HG02840 (cell line): ENCODE measurements around the gene TM7SF3.
A peak's percentile ranks its signal among the peaks of the same experiment; 100 is the strongest.
"Not testable (repeated sequence)": the region's sequence is repeated elsewhere in the genome, so short reads cannot be mapped to it uniquely, and the experiment has no call there.

Source experiments
- ATAC-seq: cut with Tn5 transposase; IDR thresholded peaks from one replicate; pipeline ENCODE4 v1.9.1; 2021; ENCODE audit warnings: mild to moderate bottlenecking, moderate library complexity, moderate number of reproducible peaks; ENCODE audit not compliant: unreplicated experiment, low FRiP score

The TM7SF3 gene, protein sequence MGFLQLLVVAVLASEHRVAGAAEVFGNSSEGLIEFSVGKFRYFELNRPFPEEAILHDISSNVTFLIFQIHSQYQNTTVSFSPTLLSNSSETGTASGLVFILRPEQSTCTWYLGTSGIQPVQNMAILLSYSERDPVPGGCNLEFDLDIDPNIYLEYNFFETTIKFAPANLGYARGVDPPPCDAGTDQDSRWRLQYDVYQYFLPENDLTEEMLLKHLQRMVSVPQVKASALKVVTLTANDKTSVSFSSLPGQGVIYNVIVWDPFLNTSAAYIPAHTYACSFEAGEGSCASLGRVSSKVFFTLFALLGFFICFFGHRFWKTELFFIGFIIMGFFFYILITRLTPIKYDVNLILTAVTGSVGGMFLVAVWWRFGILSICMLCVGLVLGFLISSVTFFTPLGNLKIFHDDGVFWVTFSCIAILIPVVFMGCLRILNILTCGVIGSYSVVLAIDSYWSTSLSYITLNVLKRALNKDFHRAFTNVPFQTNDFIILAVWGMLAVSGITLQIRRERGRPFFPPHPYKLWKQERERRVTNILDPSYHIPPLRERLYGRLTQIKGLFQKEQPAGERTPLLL

DNA sequence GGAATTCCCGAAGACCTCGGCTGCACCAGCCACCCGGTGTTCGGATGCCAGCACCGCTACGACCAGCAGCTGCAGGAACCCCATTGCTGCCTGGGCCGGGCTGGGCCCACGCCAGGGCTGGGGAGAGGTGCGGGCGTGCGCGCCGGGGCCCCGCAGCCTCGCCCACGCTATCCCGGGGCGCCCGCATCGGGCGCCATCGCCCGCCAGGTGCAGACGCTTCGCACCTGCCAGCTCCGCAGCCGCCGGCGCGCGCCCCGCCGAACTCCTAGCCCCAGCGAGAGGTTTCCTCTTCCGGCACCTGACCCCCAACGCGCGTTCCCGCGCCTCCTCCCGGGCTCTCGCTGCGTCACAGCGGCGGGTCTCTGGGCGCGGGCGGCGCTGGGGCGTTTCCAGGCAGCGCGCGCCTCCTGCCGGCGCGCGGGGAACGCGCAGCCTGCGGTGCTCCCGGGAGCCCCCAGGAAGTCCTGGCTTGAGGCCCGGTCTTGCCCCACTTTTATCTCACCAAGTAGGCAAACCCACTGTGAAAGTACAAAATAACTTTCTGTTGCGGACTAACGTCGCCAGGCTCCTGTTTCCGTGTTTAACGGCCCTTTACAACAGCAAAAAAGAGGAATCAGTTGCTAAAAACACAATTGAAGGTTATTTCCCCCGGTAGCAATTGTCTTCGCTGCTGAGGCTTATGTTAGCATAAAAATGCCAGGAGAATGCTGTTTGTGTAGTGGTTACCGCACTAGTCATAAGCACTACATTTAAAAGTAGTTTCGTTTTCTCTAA lies at the start of gene TM7SF3:
Gene TM7SF3 (minus strand): TSS at position 300 of the 774 bp plus-strand sequence. CDS start 216 bp downstream, at position 84.
- peak; percentile 90 for ATAC-seq

DNA sequence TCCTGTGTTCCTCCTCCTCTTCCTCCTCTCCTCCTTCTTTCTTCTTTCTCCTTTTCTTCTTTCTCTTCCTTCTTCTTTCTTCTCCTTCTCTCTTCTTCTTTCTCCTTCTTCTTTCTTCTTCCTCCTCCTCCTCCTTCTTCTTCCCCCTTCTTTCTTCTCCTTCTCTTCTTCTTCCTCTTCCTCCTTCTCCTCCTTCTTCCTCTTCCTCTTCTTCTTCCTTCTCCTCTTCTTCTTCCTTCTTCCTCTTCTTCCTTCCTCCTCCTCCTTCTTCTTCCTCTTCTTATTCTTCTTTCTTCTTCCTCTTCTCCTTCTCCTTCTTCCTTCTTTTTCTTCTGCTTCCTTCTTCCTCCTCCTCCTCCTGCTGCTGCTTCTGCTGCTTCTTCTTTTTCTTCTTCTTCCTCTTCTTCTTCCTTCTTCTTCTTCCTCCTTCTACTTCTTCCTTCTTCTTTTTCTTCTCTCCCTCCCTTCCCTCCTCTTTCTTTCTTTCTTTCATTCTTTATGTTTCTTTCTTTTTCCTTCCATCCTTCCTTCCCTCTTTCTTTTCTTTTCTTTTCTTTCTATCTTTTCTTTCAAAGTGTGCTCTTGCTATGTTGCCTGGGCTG lies 49.2 kb upstream of the TM7SF3 start:
- ATAC-seq = no peak

DNA sequence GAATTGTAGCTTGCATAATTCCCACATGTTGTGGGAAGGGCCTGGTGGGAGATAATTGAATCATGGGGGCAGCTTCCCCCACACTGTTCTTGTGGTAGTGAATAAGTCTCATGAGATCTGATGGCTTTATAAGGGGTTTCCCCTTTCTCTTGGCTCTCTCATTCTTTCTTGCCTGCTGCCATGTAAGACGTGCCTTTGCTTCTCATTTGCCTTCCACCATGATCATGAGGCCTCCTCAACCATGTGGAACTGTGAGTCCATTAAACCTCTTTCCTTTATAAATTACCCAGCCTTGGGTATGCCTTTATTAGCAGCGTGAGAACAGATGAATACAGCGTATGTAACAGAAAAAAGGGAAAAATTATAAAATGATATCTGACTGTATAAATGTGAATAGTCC lies 47.1 kb upstream of the TM7SF3 start:
- no peak for ATAC-seq

DNA sequence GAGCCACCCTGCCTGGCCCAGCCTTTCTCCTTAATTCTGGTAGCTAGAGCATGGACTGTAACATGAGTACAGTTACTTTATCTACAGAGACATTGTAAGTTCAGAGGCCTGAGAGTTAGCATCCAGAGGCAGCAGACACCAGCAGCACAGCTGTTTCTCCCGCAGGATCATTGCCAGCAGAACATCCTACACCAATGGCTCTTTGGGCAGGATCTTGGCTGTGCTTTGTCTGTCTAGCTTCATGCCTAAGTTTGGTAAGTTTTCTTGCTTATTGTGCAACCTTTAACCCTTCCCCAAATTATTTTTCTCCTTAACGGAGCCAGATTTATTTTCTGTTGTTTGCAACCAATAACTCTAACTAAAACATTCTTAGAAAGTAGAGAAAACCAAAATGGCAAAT lies 46.6 kb upstream of the TM7SF3 start:
- ATAC-seq = no peak

DNA sequence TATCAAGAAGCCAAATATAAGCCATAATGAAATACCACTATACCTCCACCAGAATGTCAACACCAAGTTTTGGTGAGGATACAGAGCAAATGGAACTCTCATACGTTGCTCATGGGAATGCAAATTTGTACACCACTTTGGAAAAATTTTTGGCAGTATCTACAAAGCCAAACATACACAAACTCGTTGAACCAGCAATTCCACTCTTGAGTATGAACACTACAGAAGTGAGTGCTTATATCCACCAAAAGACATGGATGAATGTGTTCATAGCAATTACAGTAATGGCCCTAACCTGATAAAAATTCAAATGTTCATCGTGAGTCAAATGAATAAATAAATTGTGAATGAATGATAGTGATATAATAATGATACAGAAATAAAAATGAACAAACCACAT lies 43.4 kb upstream of the TM7SF3 start:
- ATAC-seq = no peak

DNA sequence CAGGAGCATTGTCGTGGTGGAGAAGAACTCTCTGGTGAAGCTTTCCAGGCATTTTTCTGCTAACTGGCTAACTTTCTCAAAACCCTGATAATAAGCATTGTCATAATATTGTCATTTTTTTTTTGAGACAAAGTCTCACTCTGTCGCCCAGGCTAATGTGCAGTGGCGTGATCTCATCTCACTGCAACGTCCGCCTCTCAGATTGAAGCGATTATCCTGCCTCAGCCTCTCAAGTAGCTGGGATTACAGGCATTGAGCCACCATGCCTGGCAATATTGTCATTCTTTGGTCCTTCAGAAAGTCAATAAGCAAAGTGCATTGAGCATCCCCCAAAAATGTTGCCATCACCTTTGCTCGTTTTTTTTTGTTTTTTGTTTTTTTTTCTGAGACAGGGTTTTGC lies 41.8 kb upstream of the TM7SF3 start:
- no peak for ATAC-seq

DNA sequence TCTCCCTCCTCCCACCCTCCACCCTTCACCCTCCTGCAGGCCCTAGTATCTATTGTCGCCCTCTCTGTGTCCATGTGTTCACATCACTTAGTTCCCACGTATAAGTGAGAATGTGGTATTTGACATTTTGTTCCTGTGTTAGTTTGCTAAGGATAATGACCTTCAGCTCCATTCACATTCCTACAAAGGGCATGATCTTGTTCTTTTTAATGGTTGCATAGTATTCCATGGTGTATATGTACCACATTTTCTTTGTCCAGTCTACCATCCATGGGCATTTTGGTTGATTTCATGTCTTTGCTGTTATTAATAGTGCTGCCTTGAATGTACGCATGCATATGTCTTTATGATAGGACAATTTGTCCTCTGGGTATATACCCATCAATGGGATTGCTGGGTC lies 38.6 kb upstream of the TM7SF3 start:
- no peak for ATAC-seq

DNA sequence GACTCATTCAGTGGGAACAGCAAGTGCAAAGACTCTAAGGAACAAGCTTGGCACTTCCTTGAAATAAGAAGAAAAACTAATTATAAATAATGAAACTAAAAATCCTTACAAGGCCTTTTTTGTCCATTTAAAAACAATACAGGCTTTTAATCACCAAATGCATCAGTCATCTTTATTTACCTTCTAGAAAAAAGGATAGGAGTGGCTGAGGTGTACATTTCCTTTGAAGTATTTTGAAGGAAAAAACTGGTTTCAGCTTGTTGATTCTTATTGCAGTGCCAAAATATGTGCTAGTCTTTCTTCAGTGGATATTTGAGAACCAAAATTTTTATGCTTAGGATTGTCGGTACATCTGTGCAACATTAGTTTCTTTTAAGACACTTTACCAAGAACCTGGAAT lies 38.0 kb upstream of the TM7SF3 start:
- ATAC-seq = no peak

DNA sequence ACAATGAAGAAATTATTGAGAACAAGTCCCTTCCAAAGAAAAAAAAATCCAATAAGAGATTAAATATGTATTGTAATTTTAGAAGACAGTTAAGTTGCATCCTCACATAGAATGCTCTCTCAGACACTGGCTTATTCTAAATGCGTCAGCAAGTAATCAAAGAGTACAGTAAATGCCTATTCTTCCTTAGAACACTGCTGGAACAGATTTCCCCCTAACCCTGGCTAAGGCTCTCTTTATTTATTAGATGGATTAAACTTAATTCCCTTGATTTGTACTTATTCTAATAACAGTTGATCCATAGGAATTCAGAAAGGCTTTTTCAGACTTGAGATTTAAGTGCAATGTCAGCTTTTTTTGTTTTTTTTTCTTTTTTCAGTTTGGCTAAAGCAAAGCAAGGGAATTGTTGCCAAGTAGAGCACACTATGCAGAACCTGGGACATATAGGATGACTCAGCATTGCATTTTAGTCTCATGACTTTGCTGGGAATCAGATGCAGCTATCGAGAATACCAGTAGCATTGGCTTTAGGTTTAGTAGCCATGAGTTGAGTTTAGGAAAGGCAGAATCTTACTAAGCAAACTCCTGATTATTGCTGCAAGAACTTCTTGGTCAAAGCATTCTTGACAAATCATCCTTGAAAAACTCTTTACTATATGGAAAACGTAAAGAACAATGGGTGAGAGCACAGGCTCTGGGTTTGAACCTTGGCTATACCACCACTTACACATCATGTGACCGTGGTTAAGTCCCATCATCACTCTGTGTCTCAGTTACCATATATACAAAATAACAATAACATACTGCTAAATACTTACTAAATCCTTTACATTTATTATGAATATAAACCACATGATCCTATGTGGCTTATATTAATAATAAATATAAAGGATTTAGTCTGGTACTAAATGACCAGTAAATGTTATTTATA lies 34.9 kb upstream of the TM7SF3 start:
- no peak for ATAC-seq

DNA sequence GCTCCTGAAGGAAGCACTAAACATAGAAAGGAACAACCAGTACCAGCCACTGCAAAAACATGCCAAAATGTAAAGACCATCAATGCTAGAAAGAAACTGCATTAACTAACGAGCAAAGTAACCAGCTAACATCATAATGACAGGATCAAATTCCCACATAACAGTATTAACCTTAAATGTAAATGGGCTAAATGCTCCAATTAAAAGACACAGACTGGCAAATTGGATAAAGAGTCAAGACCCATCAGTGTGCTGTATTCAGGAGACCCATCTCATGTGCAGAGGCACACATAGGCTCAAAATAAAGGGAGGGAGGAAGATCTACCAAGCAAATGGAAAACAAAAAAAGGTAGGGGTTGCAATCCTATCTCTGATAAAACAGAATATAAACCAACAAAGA lies 27.8 kb upstream of the TM7SF3 start:
- ATAC-seq = not testable (repeated sequence)

DNA sequence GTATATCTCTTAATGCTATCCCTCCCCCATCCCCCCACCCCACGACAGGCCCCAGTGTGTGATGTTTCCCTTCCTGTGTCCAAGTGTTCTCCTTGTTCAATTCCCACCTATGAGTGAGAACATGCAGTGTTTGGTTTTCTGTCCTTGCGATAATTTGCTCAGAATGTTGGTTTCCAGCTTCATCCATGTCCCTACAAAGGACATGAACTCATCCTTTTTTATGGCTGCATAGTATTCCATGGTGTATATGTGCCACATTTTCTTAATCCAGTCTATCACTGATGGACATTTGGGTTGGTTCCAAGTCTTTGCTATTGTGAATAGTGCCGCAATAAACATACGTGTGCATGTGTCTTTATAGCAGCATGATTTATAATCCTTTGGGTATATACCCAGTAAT lies 26.5 kb upstream of the TM7SF3 start:
- ATAC-seq = not testable (repeated sequence)

DNA sequence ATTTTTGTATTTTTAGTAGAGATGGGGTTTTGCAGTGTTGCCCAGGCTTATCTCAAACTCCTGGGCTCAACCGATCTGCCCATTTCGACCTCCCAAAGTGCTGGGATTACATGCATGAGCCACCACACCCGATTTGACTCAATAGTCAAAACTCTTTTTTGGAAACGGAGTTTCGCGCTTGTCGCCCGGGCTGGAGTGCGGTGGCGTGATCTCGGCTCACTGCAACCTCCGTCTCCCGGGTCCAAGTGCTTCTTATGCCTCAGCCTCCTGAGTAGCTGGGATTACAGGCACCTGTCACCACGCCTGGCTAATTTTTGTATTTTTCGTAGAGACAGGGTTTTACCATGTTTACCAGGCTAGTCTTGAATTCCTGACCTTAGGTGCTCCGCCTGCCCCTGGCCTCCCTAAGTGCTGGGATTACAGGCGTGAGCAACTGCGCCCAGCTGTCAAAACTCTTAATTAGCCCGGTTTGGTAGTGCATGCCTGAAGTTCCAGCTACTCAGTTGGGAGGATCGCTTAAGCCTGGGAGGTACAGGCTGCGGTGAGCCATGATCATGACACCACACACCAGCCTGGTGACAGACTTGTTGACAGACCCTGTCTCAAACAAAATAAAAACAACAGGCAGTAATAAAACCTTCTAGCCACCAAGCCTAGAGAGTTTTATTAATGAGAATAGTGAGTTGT lies 20.6 kb upstream of the TM7SF3 start:
- no peak for ATAC-seq

DNA sequence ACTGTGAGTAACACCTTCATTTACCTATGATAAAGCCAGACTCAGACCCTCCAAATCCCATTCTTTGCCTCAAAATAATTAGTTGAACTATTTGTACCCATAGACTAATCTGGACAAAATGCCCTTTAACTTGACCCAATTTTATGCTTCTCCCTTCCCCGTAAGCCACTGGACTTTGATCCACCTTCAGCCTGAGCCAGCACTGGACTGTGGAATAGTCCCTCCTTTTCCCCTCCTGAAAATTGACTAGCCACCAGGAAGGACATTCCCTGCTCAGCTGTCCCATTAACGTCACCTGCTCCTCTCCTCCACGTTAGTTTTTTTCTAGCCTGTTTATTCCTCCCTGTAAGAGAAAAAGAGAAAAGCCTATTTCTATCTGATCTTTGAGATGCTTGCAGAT lies 18.5 kb upstream of the TM7SF3 start:
- no peak for ATAC-seq

DNA sequence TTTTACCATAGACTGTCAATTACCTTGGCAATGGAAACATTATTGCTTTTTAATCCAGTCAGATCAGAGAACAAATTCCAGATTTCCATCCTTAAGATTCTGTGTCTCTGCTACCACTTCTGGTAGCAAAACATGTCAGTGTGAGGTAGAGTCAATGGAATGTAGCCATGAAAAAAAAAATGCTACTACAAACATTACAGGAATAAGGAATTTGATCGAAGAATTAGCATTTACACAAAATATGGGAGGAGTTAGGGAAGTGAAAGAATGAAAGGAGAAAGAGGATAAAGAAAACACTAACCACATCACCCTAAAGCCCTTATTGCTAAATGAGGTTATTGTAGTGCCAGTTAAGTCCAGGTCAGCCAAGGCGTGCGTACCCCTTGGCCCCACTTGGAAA lies 17.3 kb upstream of the TM7SF3 start:
- ATAC-seq = no peak

DNA sequence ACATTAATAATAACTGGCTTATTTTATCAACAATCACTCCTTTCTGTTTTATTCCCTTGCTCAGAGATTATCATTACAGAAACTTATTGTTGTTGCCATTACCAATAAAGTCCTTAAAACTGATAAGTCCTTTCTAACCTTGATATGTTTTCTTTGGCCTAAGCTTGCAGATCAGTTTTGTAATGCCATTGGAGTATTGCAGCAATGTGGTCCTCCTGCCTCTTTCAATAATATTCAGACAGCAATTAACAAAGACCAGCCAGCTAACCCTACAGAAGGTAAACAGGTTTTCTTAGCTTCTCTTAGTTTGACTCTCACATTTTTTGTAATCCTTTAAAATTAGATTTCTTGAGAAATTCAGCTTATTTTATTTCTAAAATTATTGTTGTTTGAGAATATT lies 12.1 kb upstream of the TM7SF3 start:
- ATAC-seq = no peak

DNA sequence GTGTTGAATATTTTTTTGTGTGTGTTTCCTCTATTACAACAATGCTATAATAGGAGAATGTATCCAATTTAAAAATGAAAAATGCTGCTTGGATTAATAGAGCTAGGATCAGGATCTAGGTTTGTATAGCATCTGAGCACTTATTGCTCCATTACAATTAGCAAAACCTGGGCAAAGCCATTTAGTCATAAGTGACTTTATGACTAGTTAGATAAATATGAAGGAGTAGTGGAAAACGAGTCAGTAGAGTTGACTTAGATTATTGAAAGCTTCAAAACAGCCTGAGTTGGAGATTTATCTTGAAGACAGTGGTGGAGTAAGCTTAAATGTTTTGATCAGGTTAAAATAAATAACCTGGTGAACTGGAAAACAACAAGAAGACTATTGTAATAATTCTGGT lies 10.9 kb upstream of the TM7SF3 start:
- no peak for ATAC-seq

DNA sequence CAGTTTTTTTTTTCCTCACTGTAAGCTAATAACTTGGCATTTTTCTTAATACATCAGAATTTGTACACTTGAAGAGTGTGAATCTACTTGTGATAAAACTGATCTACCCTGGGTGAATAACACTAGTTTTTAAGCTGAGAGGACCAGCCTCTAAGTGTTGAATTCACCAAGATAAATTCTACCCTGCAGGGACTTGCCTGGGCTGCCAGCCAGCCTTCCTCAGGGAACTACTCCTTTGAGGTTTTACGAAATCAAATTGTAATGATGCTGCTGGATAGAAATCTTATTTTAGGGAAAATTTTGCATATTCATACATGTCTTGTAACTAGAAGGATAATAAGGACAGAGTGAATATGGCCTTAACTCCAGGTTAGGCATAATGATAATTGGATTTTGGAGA lies 10.1 kb upstream of the TM7SF3 start:
- no peak for ATAC-seq

DNA sequence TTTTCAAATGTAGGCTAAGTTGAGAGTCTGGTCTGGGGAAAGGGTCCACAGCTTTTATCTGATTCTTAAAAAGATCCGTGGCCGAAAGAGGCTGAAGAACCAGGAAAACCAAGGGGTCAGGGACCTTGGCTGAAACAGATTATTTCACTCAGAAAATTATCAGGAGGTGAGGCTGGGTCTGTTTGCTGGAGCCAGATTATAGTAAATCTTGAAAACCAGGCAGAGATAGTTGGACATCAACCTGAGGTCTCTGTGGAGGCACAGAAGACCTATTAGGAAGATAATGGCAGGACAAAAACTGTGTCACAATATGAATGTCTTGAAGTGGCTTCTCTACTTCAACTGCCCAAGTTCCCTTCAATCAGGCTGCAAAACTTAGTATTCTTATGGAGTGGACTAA lies 6.6 kb upstream of the TM7SF3 start:
- ATAC-seq = no peak

DNA sequence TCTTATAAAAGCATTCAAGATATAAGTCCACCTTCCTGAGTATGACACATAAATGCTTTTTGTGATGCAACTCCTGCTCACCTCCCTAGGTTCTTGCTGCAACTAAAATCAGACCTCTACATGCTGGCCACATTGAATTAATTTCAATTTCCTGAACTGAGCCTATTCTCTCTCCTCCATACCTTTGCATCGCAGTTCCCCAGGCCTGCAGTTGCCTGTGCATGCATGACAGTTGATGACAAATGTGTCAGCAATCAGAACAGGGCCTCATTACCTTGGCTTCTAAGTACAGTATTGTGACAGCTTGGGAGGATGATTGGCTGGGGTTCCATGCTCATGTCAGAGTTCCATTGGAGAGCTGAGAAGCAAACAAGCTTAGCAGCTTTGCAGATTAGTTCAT lies 3.9 kb upstream of the TM7SF3 start:
- no peak for ATAC-seq
